HepG2 (cell line): Measurements from ENCODE around the gene BRCA1. TPM values are rescaled to one million over a fixed set of nuclear protein-coding genes. Genes with fewer than 3 reads are reported as not detected.
A peak's percentile ranks its signal among the peaks of the same experiment; 100 is the strongest.

Experiments
- FIP1L1 ChIP-seq: fragments of 200-400 bp; formaldehyde crosslinking; IDR thresholded peaks from 2 replicates; pipeline ENCODE4 v1.6.1; 2018; ENCODE audit warnings: low read depth, mild to moderate bottlenecking, low read length, moderate library complexity, borderline replicate concordance; ENCODE audit not compliant: insufficient read depth
- FOXP1 ChIP-seq, 2 experiments: fragments of 450-650 bp in 1 of 2; IDR thresholded peaks; 2 replicates each; pipeline ENCODE4 v1.6.1; 2017 to 2018; ENCODE audit warnings: antibody characterized with exemption in 1 of 2
- GABPB1 ChIP-seq: IDR thresholded peaks from 2 replicates; pipeline ENCODE4 v1.6.1; 2016; ENCODE audit warnings: mild to moderate bottlenecking, missing genetic modification reagents, moderate library complexity, missing compliant biosample characterization
- KLF16 ChIP-seq, 2 experiments: sonication (generic) in 1 of 2; formaldehyde crosslinking in 1 of 2; IDR thresholded peaks; 2 replicates each; pipeline versions ENCODE4 v1.6.1 to v1.8.0; 2016 to 2023; ENCODE audit warnings: missing genetic modification reagents in 2 of 2, missing compliant biosample characterization in 1 of 2
- MIER2 ChIP-seq: IDR thresholded peaks from 2 replicates; pipeline ENCODE4 v1.6.1; 2016; ENCODE audit warnings: missing biosample characterization, missing genetic modification reagents
- RXRA ChIP-seq: sonication (generic); formaldehyde crosslinking; IDR thresholded peaks from 2 replicates; pipeline ENCODE4 v1.5.1; 2020; ENCODE audit warnings: missing genetic modification reagents
- SCMH1 ChIP-seq: sonication (generic); formaldehyde crosslinking; IDR thresholded peaks from 2 replicates; pipeline ENCODE4 v1.9.0; 2021; ENCODE audit warnings: missing genetic modification reagents, mild to moderate bottlenecking, borderline replicate concordance
- SIN3B ChIP-seq: fragments of 150-350 bp; IDR thresholded peaks from 2 replicates; pipeline ENCODE4 v1.6.1; 2014; ENCODE audit warnings: low read length
- ZKSCAN1 ChIP-seq: fragments of 150-350 bp; IDR thresholded peaks from 2 replicates; pipeline ENCODE4 v1.6.1; 2014; ENCODE audit warnings: low read length
- ZNF543 ChIP-seq: sonication (generic); formaldehyde crosslinking; IDR thresholded peaks from 2 replicates; pipeline ENCODE4 v1.4.0; 2020; ENCODE audit warnings: mild to moderate bottlenecking, missing genetic modification reagents
- ZNF619 ChIP-seq: sonication (generic); formaldehyde crosslinking; IDR thresholded peaks from 2 replicates; pipeline ENCODE4 v1.4.0; 2020; ENCODE audit warnings: mild to moderate bottlenecking, missing genetic modification reagents
- ZNF644 ChIP-seq: IDR thresholded peaks from 2 replicates; pipeline ENCODE4 v1.6.1; 2016; ENCODE audit warnings: low read depth
- polyA plus RNA-seq, 8 experiments: library from polyadenylated mRNA; depleted of rRNA in 3 of 8; stranded (reverse) in 7 of 8; unstranded in 1 of 8; fragments of >200 nt; fragmentation: Illumina TruSeq in 4 of 8; extraction: Trizol in 4 of 8; gene quantifications; 2 replicates each; pipeline versions ENCODE4 v1.2.1 to v1.2.3, GENCODE V29; 2011 to 2016; ENCODE audit warnings: low read depth in 4 of 8, missing spikeins in 1 of 8, mixed read lengths in 1 of 8; ENCODE audit not compliant: insufficient read depth in 1 of 8
- total RNA-seq, 5 experiments: library from RNA; depleted of rRNA; stranded (reverse); fragments of >200 nt; fragmentation: Illumina TruSeq; extraction: Trizol; gene quantifications; 2 replicates each; pipeline ENCODE4 v1.2.3, GENCODE V29; 2016; ENCODE audit warnings: low read depth in 1 of 5
- TF ChIP-seq, protein P1 (sequence below): sonication (generic); formaldehyde crosslinking; IDR thresholded peaks from 2 replicates; pipeline ENCODE4 v1.5.1; 2020; ENCODE audit warnings: mild to moderate bottlenecking, missing genetic modification reagents, moderate library complexity
- TF ChIP-seq, protein P2 (sequence below): sonication (generic); formaldehyde crosslinking; IDR thresholded peaks from 2 replicates; pipeline ENCODE4 v1.4.0; 2020; ENCODE audit warnings: missing genetic modification reagents
- TF ChIP-seq, protein P3 (sequence below): IDR thresholded peaks from 2 replicates; pipeline ENCODE4 v1.6.1; 2012; ENCODE audit warnings: inconsistent platforms
- TF ChIP-seq, protein P4 (sequence below): sonication (generic); formaldehyde crosslinking; IDR thresholded peaks from 2 replicates; pipeline ENCODE4 v1.4.0; 2020; ENCODE audit warnings: missing genetic modification reagents
- TF ChIP-seq, protein P5 (sequence below): sonication (generic); formaldehyde crosslinking; conservative IDR thresholded peaks from 2 replicates; pipeline ENCODE4 v1.5.0; 2020; ENCODE audit warnings: missing genetic modification reagents

The BRCA1 gene
- total and polyA plus RNA-seq, 2 of the 13 experiments (the other 11 are each of a cell fraction or from before 2014, with no cell fraction given): 13.3 to 37.5 TPM

- TF ChIP-seq, protein P1, sequence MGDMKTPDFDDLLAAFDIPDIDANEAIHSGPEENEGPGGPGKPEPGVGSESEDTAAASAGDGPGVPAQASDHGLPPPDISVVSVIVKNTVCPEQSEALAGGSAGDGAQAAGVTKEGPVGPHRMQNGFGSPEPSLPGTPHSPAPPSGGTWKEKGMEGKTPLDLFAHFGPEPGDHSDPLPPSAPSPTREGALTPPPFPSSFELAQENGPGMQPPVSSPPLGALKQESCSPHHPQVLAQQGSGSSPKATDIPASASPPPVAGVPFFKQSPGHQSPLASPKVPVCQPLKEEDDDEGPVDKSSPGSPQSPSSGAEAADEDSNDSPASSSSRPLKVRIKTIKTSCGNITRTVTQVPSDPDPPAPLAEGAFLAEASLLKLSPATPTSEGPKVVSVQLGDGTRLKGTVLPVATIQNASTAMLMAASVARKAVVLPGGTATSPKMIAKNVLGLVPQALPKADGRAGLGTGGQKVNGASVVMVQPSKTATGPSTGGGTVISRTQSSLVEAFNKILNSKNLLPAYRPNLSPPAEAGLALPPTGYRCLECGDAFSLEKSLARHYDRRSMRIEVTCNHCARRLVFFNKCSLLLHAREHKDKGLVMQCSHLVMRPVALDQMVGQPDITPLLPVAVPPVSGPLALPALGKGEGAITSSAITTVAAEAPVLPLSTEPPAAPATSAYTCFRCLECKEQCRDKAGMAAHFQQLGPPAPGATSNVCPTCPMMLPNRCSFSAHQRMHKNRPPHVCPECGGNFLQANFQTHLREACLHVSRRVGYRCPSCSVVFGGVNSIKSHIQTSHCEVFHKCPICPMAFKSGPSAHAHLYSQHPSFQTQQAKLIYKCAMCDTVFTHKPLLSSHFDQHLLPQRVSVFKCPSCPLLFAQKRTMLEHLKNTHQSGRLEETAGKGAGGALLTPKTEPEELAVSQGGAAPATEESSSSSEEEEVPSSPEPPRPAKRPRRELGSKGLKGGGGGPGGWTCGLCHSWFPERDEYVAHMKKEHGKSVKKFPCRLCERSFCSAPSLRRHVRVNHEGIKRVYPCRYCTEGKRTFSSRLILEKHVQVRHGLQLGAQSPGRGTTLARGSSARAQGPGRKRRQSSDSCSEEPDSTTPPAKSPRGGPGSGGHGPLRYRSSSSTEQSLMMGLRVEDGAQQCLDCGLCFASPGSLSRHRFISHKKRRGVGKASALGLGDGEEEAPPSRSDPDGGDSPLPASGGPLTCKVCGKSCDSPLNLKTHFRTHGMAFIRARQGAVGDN (CRISPR knock-in tag): peak; percentile 98
- TF ChIP-seq ZNF619 (peak; percentile 18; the same call in 1 of the 2 replicates), GABPB1 (CRISPR knock-in tag) (peak; percentile 99), FIP1L1 (peak; percentile 91; the same call in 1 of the 2 replicates), RXRA (CRISPR knock-in tag) (peak; percentile 89), FOXP1 (IDR thresholded peaks at IDR 0.05) (peak; percentile 91), FOXP1 (CRISPR knock-in tag; IDR thresholded peaks at IDR 0.05) (peak; percentile 83), KLF16 (CRISPR knock-in tag; IDR thresholded peaks at IDR 0.05) (peak in 1 of 2 experiments; percentile 99; a peak in 2 of 4 replicates), SIN3B (peak; percentile 74), ZNF543 (CRISPR knock-in tag) (peak; percentile 90), ZNF644 (CRISPR knock-in tag) (peak; percentile 49; the same call in 1 of the 2 replicates), ZKSCAN1 (peak; percentile 95), MIER2 (CRISPR knock-in tag) (peak; percentile 89), SCMH1 (CRISPR knock-in tag) (no peak)
- TF ChIP-seq, protein P2, sequence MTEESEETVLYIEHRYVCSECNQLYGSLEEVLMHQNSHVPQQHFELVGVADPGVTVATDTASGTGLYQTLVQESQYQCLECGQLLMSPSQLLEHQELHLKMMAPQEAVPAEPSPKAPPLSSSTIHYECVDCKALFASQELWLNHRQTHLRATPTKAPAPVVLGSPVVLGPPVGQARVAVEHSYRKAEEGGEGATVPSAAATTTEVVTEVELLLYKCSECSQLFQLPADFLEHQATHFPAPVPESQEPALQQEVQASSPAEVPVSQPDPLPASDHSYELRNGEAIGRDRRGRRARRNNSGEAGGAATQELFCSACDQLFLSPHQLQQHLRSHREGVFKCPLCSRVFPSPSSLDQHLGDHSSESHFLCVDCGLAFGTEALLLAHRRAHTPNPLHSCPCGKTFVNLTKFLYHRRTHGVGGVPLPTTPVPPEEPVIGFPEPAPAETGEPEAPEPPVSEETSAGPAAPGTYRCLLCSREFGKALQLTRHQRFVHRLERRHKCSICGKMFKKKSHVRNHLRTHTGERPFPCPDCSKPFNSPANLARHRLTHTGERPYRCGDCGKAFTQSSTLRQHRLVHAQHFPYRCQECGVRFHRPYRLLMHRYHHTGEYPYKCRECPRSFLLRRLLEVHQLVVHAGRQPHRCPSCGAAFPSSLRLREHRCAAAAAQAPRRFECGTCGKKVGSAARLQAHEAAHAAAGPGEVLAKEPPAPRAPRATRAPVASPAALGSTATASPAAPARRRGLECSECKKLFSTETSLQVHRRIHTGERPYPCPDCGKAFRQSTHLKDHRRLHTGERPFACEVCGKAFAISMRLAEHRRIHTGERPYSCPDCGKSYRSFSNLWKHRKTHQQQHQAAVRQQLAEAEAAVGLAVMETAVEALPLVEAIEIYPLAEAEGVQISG: peak; percentile 98
- TF ChIP-seq, protein P3, sequence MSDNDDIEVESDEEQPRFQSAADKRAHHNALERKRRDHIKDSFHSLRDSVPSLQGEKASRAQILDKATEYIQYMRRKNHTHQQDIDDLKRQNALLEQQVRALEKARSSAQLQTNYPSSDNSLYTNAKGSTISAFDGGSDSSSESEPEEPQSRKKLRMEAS: peak; percentile 96
- TF ChIP-seq, protein P4, sequence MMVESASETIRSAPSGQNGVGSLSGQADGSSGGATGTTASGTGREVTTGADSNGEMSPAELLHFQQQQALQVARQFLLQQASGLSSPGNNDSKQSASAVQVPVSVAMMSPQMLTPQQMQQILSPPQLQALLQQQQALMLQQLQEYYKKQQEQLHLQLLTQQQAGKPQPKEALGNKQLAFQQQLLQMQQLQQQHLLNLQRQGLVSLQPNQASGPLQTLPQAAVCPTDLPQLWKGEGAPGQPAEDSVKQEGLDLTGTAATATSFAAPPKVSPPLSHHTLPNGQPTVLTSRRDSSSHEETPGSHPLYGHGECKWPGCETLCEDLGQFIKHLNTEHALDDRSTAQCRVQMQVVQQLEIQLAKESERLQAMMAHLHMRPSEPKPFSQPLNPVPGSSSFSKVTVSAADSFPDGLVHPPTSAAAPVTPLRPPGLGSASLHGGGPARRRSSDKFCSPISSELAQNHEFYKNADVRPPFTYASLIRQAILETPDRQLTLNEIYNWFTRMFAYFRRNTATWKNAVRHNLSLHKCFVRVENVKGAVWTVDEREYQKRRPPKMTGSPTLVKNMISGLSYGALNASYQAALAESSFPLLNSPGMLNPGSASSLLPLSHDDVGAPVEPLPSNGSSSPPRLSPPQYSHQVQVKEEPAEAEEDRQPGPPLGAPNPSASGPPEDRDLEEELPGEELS (CRISPR knock-in tag): peak; percentile 91
- TF ChIP-seq, protein P5, sequence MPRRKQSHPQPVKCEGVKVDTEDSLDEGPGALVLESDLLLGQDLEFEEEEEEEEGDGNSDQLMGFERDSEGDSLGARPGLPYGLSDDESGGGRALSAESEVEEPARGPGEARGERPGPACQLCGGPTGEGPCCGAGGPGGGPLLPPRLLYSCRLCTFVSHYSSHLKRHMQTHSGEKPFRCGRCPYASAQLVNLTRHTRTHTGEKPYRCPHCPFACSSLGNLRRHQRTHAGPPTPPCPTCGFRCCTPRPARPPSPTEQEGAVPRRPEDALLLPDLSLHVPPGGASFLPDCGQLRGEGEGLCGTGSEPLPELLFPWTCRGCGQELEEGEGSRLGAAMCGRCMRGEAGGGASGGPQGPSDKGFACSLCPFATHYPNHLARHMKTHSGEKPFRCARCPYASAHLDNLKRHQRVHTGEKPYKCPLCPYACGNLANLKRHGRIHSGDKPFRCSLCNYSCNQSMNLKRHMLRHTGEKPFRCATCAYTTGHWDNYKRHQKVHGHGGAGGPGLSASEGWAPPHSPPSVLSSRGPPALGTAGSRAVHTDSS (CRISPR knock-in tag): no peak; the same call in 1 of the 2 replicates
Observed at GRCh38 chr17:42997984-42998938, 126.9 kb downstream of the BRCA1 start, which contains the start of gene RPL27 (continued).
